GM12878 (cell line): ENCODE results near the gene CRYGN. TPM values are rescaled to one million over a fixed set of nuclear protein-coding genes. Genes with fewer than 3 reads are reported as not detected.

Experiments used
- BCLAF1 ChIP-seq: fragments of 450-650 bp; IDR thresholded peaks from 2 replicates; pipeline ENCODE4 v1.6.1; 2017; ENCODE audit warnings: antibody characterized with exemption, mild to moderate bottlenecking, moderate library complexity
- CHD1 ChIP-seq: IDR thresholded peaks from 2 replicates; pipeline ENCODE4 v1.6.1; 2012; ENCODE audit warnings: low read depth, low read length, improper control_type of control experiment
- DPF2 ChIP-seq: fragments of 450-650 bp; IDR thresholded peaks from 2 replicates; pipeline ENCODE4 v1.6.1; 2017; ENCODE audit warnings: mild to moderate bottlenecking
- E4F1 ChIP-seq: fragments of 450-650 bp; IDR thresholded peaks from 2 replicates; pipeline ENCODE4 v1.6.1; 2018; ENCODE audit warnings: borderline replicate concordance, mild to moderate bottlenecking; ENCODE audit not compliant: partially characterized antibody
- EGR1 ChIP-seq, 2 experiments: IDR thresholded peaks; 1 replicate in 1 of 2; 2 replicates in 1 of 2; pipeline ENCODE4 v1.6.1; 2011 to 2012; ENCODE audit warnings: low read depth in 2 of 2, low read length in 2 of 2, borderline replicate concordance in 1 of 2, mild to moderate bottlenecking in 1 of 2, moderate library complexity in 1 of 2
- EZH2 ChIP-seq: IDR thresholded peaks from 2 replicates; pipeline ENCODE4 v1.6.1; 2012; ENCODE audit warnings: low read depth, mild to moderate bottlenecking, control low read depth, inconsistent platforms, low read length, borderline replicate concordance; ENCODE audit not compliant: control insufficient read depth
- LARP7 ChIP-seq: fragments of 450-650 bp; IDR thresholded peaks from 2 replicates; pipeline ENCODE4 v1.6.1; 2017; ENCODE audit warnings: mild to moderate bottlenecking
- NFIC ChIP-seq: IDR thresholded peaks from 2 replicates; pipeline ENCODE4 v1.6.1; 2012; ENCODE audit warnings: low read depth, mild to moderate bottlenecking, inconsistent platforms, low read length, moderate library complexity
- NR2C2 ChIP-seq: IDR thresholded peaks from 2 replicates; pipeline ENCODE4 v1.6.1; 2011; ENCODE audit warnings: borderline replicate concordance, low read depth; ENCODE audit not compliant: control insufficient read depth, insufficient read length
- PML ChIP-seq: IDR thresholded peaks from 2 replicates; pipeline ENCODE4 v1.6.1; 2012; ENCODE audit warnings: low read length, inconsistent platforms
- RAD21 ChIP-seq: IDR thresholded peaks from 2 replicates; pipeline ENCODE4 v1.6.1; 2011; ENCODE audit warnings: mild to moderate bottlenecking, low read depth, low read length, moderate library complexity; ENCODE audit not compliant: insufficient read depth
- RUNX3 ChIP-seq: IDR thresholded peaks from 2 replicates; pipeline ENCODE4 v1.6.1; 2012; ENCODE audit warnings: low read length, inconsistent platforms
- SMC3 ChIP-seq: IDR thresholded peaks from 2 replicates; pipeline ENCODE4 v1.6.1; 2011; ENCODE audit warnings: low read length, improper control_type of control experiment, borderline replicate concordance
- SPI1 ChIP-seq: IDR thresholded peaks from 2 replicates; pipeline ENCODE4 v1.6.1; 2011; ENCODE audit warnings: low read depth, mild to moderate bottlenecking, low read length, moderate library complexity, borderline replicate concordance; ENCODE audit not compliant: insufficient read depth
- TAF1 ChIP-seq: IDR thresholded peaks from 2 replicates; pipeline ENCODE4 v1.6.1; 2011; ENCODE audit warnings: mild to moderate bottlenecking, low read depth, low read length, borderline replicate concordance
- TCF12 ChIP-seq: IDR thresholded peaks from 2 replicates; pipeline ENCODE4 v1.6.1; 2011; ENCODE audit warnings: low read depth, mild to moderate bottlenecking, low read length
- polyA plus RNA-seq, 11 experiments: library from polyadenylated mRNA; depleted of rRNA in 4 of 11; unstranded in 6 of 11; stranded (reverse) in 5 of 11; fragments of >200 nt; fragmentation: Nextera tagmentation in 4 of 11; fragmentation: Illumina TruSeq in 1 of 11; extraction: Ambion mirVana in 4 of 11; extraction: Trizol in 1 of 11; gene quantifications; 1 replicate in 1 of 11; 2 replicates in 10 of 11; pipeline versions ENCODE4 v1.2.1 to v1.2.3, GENCODE V29; 2011 to 2016; ENCODE audit warnings: inconsistent platforms in 2 of 11, missing spikeins in 2 of 11, low read depth in 1 of 11
- total RNA-seq, 4 experiments: library from RNA; depleted of rRNA in 3 of 4; stranded (reverse); fragments of >200 nt in 3 of 4; fragmentation: Illumina TruSeq in 1 of 4; extraction: Trizol in 1 of 4; gene quantifications; 2 replicates each; pipeline versions ENCODE4 v1.2.1 to v1.2.3, GENCODE V29; 2013 to 2021
- TF ChIP-seq, protein P1 (sequence below): IDR thresholded peaks from 2 replicates; pipeline ENCODE4 v1.6.1; 2011; ENCODE audit warnings: borderline replicate concordance, low read depth, mild to moderate bottlenecking, moderate library complexity, mixed read lengths, low read length; ENCODE audit not compliant: insufficient read depth; ENCODE audit errors: extremely low read length

CRYGN gene
- total and polyA plus RNA-seq, 10 of the 15 experiments (the other 5 are each of a cell fraction or from before 2014, with no cell fraction given), result not detected

DNA sequence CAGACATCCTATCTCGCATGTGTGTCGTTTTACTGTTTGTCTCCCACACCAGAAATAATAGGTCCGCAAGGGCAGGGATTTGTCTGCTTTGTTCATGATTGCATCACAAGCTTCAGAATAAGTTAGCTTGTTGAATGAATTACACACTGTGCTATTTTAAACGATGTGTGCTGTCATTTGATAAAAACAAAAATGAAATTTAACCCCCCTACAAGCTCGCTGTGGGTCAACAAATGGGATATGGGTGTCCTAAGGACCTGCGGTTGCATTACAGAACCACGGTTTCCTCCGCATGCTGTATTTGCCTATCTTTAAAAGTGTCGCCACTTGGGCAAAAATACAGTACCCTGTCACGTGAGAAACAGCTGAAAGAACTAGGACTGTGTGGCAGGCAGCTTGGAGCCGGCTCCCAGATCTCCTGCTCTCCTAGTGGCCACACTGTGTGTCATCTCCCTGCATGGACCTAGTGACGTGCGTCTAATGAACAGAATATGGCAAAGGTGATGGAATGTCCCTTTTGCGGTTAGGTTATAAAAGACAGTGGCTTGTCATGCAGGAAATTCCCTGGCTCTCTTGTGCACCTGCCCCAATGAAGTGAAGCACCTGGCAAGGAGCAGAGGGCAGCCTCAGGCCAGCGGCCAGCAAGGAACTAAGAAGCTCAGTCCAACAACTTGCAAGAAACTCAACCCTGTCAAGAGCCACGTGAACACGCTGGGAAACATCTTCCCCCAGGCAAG, 32.9 kb upstream of the CRYGN start (continued):
- TF ChIP-seq NFIC, result peak; percentile 91
- TF ChIP-seq PML, result peak; percentile 80
- TF ChIP-seq LARP7, result no peak
- TF ChIP-seq EZH2, result no peak
- TF ChIP-seq CHD1, result no peak
- no peak for TF ChIP-seq NR2C2
- TF ChIP-seq E4F1, result no peak
- TF ChIP-seq RUNX3, result peak; percentile 98
- TF ChIP-seq RAD21, result no peak
- TF ChIP-seq TAF1, result no peak
- TF ChIP-seq DPF2, result peak; percentile 99
- TF ChIP-seq SPI1, result no peak
- no peak for TF ChIP-seq BCLAF1
- TF ChIP-seq EGR1 (IDR thresholded peaks at IDR 0.05; ENCODE audit: borderline replicate concordance in 1 of 2, low read depth in 2 of 2, low read length in 2 of 2), result no peak
- peak; percentile 99 for TF ChIP-seq TCF12
- TF ChIP-seq SMC3, result no peak
- TF ChIP-seq, protein P1, sequence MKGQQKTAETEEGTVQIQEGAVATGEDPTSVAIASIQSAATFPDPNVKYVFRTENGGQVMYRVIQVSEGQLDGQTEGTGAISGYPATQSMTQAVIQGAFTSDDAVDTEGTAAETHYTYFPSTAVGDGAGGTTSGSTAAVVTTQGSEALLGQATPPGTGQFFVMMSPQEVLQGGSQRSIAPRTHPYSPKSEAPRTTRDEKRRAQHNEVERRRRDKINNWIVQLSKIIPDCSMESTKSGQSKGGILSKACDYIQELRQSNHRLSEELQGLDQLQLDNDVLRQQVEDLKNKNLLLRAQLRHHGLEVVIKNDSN, result peak; percentile 19
